Measurements from ENCODE around the gene GPBP1L1.
A peak's percentile ranks its signal among the peaks of the same experiment; 100 is the strongest.

Gene GPBP1L1

GRCh38 chr1:45621501-45621836 lies 64.9 kb downstream of the GPBP1L1 start:
- H3K36me3 ChIP-seq (ENCODE audit: control insufficient read depth in 2 of 2, insufficient read depth in 1 of 2, low read length in 2 of 2): peaks cover 11 to 83% of the 10 kb centered on the region in 2 experiments
- no peaks in the 10 kb centered on the region for H3K4me1 ChIP-seq (ENCODE audit: control insufficient read depth, insufficient read depth, low read length)
- ChIA-PET POLR2A (no interaction called here), CTCF (no interaction called here)
- TF ChIP-seq HOXA7 (CRISPR knock-in tag; IDR thresholded peaks at IDR 0.05; ENCODE audit: borderline replicate concordance): no peak
- TF ChIP-seq ZNF76 (tag by site-specific recombination; IDR thresholded peaks at IDR 0.05; ENCODE audit: borderline replicate concordance, low read depth): no peak
- TF ChIP-seq ZBTB20 (tag by site-specific recombination; IDR thresholded peaks at IDR 0.05): no peak
- TF ChIP-seq TRIM28 (IDR thresholded peaks at IDR 0.05; ENCODE audit: borderline replicate concordance, low read length): no peak
- TF ChIP-seq KLF7 (tag by site-specific recombination; IDR thresholded peaks at IDR 0.05; ENCODE audit: borderline replicate concordance): no peak
- no peak for TF ChIP-seq OSR2 (tag by site-specific recombination; IDR thresholded peaks at IDR 0.05)
- no peak for TF ChIP-seq ZNF239 (tag by site-specific recombination; IDR thresholded peaks at IDR 0.05)
- TF ChIP-seq PRDM10 (tag by site-specific recombination; IDR thresholded peaks at IDR 0.05): no peak
- no peak for TF ChIP-seq ZNF433 (tag by site-specific recombination; IDR thresholded peaks at IDR 0.05; ENCODE audit: low read depth)
- no peak for TF ChIP-seq ZNF10 (tag by site-specific recombination; IDR thresholded peaks at IDR 0.05)
- no peak for TF ChIP-seq ZNF394 (tag by site-specific recombination; IDR thresholded peaks at IDR 0.05; ENCODE audit: borderline replicate concordance)
- TF ChIP-seq ZNF26 (tag by site-specific recombination; IDR thresholded peaks at IDR 0.05): no peak
- no peak for TF ChIP-seq ZNF48 (tag by site-specific recombination; IDR thresholded peaks at IDR 0.05)
- TF ChIP-seq, protein P1, sequence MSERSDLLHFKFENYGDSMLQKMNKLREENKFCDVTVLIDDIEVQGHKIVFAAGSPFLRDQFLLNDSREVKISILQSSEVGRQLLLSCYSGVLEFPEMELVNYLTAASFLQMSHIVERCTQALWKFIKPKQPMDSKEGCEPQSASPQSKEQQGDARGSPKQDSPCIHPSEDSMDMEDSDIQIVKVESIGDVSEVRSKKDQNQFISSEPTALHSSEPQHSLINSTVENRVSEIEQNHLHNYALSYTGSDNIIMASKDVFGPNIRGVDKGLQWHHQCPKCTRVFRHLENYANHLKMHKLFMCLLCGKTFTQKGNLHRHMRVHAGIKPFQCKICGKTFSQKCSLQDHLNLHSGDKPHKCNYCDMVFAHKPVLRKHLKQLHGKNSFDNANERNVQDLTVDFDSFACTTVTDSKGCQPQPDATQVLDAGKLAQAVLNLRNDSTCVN (tag by site-specific recombination; optimal IDR thresholded peaks at IDR 0.05): no peak
- no peak for TF ChIP-seq WT1 (tag by site-specific recombination; IDR thresholded peaks at IDR 0.05)
- TF ChIP-seq BCL11A (tag by site-specific recombination; IDR thresholded peaks at IDR 0.05; ENCODE audit: low read depth): no peak
- no peak for TF ChIP-seq ZNF623 (tag by site-specific recombination; IDR thresholded peaks at IDR 0.05)
- TF ChIP-seq KLF8 (tag by site-specific recombination; IDR thresholded peaks at IDR 0.05): no peak
- no peaks in the 10 kb centered on the region for H3K9me3 ChIP-seq (ENCODE audit: control insufficient read depth, insufficient read depth, low read depth, low read length)
- no peak overlapping the region for H3K4me3 ChIP-seq (ENCODE audit: low read depth, low read length)
- no peak overlapping the region for H3K27ac ChIP-seq (ENCODE audit: extremely low read depth, low read depth, low read length)

- no peaks in the 10 kb centered on the region for H3K4me1 ChIP-seq (ENCODE audit: control insufficient read depth, insufficient read depth, low read length)
- CTCF ChIA-PET: interaction anchor here (0.6 kb wide), 2 partner anchors 62 to 111 kb away, joined by 3 to 4 read pairs; no protein-coding TSS in a partner anchor
- peaks cover 16 to 86% of the 10 kb centered on the region in 2 experiments for H3K36me3 ChIP-seq (ENCODE audit: control insufficient read depth in 2 of 2, insufficient read depth in 1 of 2, low read length in 2 of 2)
- TF ChIP-seq ZNF791 (tag by site-specific recombination; IDR thresholded peaks at IDR 0.05): no peak
- TF ChIP-seq, protein P2, sequence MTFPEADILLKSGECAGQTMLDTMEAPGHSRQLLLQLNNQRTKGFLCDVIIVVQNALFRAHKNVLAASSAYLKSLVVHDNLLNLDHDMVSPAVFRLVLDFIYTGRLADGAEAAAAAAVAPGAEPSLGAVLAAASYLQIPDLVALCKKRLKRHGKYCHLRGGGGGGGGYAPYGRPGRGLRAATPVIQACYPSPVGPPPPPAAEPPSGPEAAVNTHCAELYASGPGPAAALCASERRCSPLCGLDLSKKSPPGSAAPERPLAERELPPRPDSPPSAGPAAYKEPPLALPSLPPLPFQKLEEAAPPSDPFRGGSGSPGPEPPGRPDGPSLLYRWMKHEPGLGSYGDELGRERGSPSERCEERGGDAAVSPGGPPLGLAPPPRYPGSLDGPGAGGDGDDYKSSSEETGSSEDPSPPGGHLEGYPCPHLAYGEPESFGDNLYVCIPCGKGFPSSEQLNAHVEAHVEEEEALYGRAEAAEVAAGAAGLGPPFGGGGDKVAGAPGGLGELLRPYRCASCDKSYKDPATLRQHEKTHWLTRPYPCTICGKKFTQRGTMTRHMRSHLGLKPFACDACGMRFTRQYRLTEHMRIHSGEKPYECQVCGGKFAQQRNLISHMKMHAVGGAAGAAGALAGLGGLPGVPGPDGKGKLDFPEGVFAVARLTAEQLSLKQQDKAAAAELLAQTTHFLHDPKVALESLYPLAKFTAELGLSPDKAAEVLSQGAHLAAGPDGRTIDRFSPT (tag by site-specific recombination; IDR thresholded peaks at IDR 0.05): peak; percentile 51; the same call in 1 of the 2 replicates
- H3K9me3 ChIP-seq (ENCODE audit: control insufficient read depth, insufficient read depth, low read depth, low read length): no peaks in the 10 kb centered on the region
- H3K4me3 ChIP-seq (ENCODE audit: low read depth, low read length): no peak overlapping the region
- no peak overlapping the region for H3K27ac ChIP-seq (ENCODE audit: extremely low read depth, low read depth, low read length)
- POLR2A ChIA-PET: interaction anchor here (0.9 kb wide), 1 partner anchor 99 kb away, joined by 3 read pairs; the partner anchor contains the start of gene PRDX1
These were observed 65.5 kb downstream of the GPBP1L1 start for GRCh38 chr1:45620588-45621500.

All from HEK293 (cell line).